ENCODE data around the gene PRORP.
"Not testable (repeated sequence)": the region's sequence is repeated elsewhere in the genome, so short reads cannot be mapped to it uniquely, and the experiment has no call there.

Gene PRORP

DNA sequence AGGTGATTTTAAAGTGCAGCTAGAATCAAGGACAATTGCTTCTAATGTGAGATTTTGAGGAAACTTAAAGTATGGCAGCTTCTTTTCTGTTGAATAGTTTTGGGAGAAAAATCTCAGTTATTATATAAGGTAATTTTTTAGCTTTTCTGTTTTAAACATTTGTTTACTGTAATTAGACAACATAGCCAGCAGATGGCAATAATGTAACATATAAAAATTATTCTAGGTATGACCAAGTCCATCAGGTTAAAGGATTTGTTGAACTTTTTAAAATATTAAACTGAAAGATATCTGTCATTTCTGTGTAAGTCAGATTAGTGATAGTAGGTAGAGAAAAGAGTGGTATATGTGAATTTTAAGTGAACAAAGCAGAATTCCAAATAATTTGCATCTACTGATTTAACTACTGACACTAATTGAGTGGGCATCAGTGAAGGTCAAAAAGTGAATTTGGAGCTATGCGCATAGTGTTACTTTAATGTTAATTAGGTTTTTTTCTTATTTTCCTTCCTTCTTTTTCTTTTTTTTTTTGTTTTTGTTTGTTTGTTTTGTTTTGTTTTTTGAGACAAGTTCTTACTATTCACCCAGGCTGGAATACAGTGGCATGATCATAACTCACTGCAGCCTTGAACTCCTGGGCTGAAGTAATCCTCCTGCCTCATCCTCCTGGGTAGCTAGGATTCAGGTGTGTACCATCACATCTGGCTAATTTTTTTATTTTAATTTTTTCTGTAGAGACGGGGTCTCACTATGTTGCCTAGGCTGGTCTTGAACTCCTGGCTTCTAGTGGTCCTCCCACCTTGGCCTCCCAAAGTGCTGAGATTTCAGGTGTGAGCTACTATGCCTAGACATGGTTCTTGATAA lies 18.6 kb downstream of the PRORP start:
- no peak for DNase-seq

GRCh38 chr14:35144029-35144428 lies 21.7 kb downstream of the PRORP start:
- no peak for DNase-seq

DNA sequence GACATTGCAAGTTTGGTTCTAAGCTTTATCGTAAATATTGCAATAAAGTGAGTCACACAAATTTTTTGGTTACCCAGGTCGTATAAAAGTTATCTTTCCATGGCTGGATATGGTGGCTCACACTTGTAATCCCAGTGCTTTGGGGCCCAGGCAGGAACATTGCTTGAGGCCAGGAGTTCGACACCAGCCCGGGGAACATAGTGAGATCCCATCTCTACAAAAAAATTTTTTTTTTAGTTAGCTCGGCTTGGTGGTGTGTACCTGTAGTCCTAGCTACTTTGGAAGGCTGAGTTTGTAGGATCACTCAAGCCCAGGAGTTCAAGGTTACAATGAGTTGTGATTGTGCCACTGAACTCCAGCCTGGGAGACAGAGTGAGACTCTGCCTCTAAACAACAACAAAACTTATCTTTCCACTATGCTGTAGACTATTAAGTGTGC lies 24.4 kb downstream of the PRORP start:
- no peak for DNase-seq

DNA sequence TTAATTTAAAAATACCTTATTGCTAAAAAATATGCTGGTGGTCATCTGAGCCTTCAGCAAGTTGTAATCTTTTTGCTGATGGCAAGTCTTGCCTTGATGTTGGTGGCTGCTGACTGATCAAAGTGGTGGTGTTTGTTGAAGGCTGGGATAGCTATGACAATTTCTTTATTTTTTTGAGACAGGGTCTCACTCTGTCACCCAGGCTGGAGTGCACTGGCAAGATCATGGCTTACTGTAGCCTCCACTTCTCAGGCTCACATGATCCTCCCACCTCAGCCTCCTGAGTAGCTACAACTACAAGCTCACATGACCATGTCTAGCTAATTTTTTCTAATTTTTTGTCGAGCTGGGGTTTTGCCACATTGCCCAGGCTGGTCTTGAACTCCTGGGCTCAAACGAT lies 24.8 kb downstream of the PRORP start:
- DNase-seq, result no peak

GRCh38 chr14:35147711-35148110 lies 25.4 kb downstream of the PRORP start:
- DNase-seq, result no peak

DNA sequence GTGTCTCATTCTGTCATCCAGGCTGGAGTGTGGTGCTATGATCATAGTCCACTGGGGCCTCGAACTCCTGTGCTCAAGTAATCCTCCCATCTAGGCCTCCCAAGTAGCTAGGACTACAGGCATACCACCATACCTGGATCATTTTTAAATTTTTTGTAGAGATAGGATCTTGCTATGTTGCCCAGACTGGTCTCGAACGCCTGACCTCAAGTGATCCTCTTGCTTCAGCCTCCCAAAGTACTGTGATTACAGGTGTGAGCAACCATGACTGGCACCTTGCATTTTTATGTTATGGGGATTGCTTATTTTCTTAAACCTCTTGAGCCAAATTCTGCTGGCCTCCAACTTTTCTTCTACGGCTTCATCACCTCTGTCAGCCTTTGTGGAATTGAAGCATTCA lies 26.9 kb downstream of the PRORP start:
- no peak for DNase-seq

DNA sequence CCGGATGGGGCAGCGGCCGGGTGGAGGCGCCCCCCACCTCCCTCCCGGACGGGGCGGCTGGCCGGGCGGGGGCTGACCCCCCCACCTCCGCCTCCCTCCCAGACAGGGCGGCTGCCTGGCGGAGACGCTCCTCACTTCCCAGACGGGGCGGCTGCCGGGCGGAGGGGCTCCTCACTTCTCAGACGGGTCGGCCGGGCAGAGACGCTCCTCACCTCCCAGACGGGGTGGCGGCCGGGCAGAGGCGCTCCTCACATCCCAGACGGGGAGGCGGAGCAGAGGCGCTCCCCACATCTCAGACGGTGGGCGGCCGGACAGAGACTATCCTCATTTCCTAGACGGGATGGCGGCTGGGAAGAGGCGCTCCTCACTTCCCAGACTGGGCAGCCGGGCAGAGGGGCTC lies 30.2 kb downstream of the PRORP start:
- not testable (repeated sequence) for DNase-seq

GRCh38 chr14:35154016-35154415 lies 31.7 kb downstream of the PRORP start:
- DNase-seq, result no peak

- DNase-seq, result no peak
Measured at GRCh38 chr14:35155962-35156361, 33.6 kb downstream of the PRORP start.

DNA sequence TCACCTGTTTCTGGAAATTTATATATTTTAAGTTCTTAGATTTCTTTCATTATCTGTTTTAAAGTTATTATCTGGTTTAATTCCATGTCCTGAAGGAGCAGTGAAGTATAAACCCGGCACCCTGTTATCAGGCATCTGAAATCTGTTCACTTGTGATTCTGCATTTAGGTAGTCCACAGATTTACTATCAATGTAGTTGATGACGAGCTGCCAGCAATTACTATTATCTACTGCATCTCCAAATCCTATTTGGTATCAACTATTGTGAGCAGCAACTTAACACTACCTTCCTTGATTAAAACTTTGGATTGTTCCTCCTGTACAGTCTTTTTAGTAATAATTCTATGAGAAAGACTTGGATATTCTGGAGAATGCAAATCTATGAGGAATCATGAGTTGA lies 36.1 kb downstream of the PRORP start:
- DNase-seq, result no peak

DNA sequence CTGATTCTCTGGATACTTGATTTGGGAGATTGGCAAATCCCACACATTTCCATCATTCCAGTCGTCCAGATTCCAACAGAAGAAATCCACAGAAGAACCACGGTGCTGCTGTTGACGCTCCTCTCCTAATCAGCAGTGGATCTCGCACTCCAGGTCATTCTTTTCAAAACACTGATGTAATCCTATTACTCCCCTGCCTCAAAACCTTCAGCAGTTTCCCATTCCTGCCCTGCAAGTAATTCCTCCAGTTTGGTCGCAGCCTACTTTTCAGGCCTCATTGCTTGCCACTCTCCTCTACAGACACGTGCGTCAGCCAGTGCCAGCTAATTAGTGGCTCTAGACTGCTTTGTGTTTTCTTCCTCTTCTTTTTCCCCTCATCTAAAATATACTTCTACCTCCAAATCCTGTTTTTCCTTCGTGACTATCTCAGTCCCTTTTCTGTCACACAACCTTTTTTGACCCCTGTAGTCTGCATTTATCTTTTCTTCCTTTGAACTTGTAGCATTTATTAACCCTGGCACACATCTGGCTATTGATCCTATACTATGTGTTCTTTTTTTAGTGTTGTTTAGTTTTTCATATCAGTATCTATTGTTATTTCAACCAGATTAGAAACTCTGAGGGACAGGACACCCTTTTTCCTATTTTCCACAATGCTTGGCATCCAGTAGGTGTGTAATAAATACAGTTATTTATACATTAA lies 36.8 kb downstream of the PRORP start:
- DNase-seq, result no peak

DNA sequence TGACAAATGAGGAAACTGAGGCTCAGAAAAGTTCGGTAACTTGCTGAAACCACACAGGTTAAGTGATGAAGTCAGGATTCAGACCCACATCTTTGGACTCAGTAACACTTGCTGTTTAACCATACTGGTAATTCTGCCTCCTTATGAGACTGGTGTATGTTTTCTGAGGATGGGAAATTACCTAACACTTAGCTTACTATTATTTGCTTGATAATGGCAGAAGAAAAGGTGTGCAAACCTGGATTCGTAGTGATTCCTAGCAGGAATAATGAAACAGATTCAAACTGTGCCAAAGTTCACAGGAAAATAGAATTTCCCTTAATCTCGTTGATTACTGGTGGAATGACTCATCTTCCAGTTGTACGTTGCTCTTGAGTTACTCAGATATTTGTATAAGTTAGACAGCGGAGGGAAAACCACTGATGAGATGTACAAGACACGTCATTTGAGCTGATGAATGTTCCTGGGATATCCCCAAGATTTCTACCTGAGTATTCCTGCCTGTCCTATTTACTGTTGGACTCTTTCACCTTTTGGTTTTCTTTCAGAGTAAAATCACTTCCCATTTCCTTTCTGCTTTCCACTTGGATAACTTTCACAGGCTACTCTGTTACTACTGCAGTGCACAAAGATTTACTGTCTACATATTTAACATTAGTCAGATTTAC lies 37.5 kb downstream of the PRORP start:
- DNase-seq, result no peak

DNA sequence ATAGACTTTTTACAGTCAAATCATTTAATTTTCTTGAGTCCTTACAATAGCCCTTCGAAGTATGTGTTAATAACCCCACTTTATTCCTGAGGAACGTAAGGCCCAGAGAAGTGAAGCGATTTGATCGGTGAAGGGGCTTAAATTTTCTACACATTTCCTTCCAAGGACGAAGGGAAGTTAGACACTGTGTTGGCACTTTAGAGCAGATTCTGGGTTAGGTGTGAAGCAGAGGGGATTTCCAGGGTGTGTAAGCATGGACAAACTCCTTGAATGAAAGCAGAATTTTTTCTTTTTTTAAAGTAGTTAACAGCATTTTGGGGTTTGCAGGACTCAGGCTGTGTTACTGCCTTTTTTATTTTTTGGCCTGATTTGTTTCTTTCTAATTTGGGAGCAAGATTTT lies 38.9 kb downstream of the PRORP start:
- no peak for DNase-seq

DNA sequence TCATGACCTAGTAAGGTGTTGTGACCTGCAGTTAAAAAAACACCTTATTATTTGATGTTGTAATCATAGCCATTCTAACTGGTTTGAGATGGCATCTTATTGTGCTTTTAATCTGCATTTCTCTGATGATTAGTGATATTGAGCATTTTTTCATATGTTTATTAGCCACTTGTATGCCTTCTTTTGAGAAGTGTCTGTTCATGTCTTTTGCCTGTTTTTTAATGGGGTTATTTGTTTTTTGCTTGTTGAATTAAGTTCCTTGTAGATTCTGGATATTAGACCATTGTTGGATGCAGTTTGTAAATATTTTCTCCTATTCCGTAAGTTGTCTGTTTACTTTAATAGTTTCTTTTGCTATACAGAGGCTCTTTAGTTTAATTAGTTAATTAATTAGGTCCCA lies 41.0 kb downstream of the PRORP start:
- no peak for DNase-seq

- DNase-seq, result no peak
Measured at GRCh38 chr14:35164849-35165248, 42.5 kb downstream of the PRORP start.

DNA sequence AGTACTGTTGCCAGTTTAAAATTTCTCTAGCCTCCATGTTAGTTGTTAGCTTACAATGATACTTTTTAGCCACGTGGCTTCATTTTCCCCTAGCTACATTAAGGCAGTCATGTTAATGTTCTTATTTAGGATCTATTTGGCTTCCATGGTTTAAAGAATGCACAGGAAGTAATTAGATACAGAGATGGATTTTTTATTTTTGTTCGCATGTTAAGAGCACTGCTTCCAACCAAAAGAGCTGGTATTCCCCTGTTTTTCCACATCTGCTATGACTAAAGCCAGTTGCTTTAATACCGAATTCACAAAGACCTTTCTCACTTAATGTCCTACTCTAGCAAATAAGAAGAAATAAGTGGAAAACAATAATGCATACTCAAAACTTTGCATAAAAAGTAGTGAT lies 45.1 kb downstream of the PRORP start:
- no peak for DNase-seq

Measured in RPMI8226 (cell line).